Astrocyte (in vitro differentiated cells and primary cell): ENCODE data around the gene CTDP1.

ENCODE experiments used
- CTCF ChIP-seq: IDR thresholded peaks from 2 replicates; pipeline ENCODE4 v1.5.1; 2011; ENCODE audit warnings: low read depth, mild to moderate bottlenecking, inconsistent platforms, low read length, moderate library complexity; ENCODE audit not compliant: insufficient read depth
- EZH2 ChIP-seq: IDR thresholded peaks from 2 replicates; pipeline ENCODE4 v1.6.1; 2012; ENCODE audit warnings: mild to moderate bottlenecking, low read length, inconsistent platforms; ENCODE audit not compliant: insufficient read depth

GRCh38 chr18:79685281-79685680 lies 5.7 kb downstream of the CTDP1 start:
- TF ChIP-seq CTCF (no peak), EZH2 (no peak)
